GM13976 (cell line): ENCODE results near the gene ZCCHC24.

ENCODE experiments used
- DNase-seq: peaks from one replicate; pipeline ENCODE4 v3.0.0; 2012; ENCODE audit warnings: low spot score
- in situ Hi-C: fragments of 300-500 bp; cut with MboI; formaldehyde crosslinking; loops from one replicate; pipeline ENCODE4 v1.12.0; 2022; ENCODE audit warnings: low sequenced_read_pairs, mixed read lengths, inconsistent platforms; ENCODE audit not compliant: unreplicated experiment
- TF ChIP-seq, protein P1 (sequence below): IDR thresholded peaks from 2 replicates; pipeline ENCODE4 v1.5.1; 2012; ENCODE audit warnings: borderline replicate concordance, mild to moderate bottlenecking; ENCODE audit not compliant: insufficient read depth; ENCODE audit errors: extremely low read depth, missing control alignments, control extremely low read depth

The ZCCHC24 gene

GRCh38 chr10:79350407-79351154 is 94.8 kb downstream of the ZCCHC24 start:
- TF ChIP-seq, protein P1, sequence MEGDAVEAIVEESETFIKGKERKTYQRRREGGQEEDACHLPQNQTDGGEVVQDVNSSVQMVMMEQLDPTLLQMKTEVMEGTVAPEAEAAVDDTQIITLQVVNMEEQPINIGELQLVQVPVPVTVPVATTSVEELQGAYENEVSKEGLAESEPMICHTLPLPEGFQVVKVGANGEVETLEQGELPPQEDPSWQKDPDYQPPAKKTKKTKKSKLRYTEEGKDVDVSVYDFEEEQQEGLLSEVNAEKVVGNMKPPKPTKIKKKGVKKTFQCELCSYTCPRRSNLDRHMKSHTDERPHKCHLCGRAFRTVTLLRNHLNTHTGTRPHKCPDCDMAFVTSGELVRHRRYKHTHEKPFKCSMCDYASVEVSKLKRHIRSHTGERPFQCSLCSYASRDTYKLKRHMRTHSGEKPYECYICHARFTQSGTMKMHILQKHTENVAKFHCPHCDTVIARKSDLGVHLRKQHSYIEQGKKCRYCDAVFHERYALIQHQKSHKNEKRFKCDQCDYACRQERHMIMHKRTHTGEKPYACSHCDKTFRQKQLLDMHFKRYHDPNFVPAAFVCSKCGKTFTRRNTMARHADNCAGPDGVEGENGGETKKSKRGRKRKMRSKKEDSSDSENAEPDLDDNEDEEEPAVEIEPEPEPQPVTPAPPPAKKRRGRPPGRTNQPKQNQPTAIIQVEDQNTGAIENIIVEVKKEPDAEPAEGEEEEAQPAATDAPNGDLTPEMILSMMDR = no peak
- in situ Hi-C loops = no loop called here
- peak; percentile 9 for DNase-seq

DNA sequence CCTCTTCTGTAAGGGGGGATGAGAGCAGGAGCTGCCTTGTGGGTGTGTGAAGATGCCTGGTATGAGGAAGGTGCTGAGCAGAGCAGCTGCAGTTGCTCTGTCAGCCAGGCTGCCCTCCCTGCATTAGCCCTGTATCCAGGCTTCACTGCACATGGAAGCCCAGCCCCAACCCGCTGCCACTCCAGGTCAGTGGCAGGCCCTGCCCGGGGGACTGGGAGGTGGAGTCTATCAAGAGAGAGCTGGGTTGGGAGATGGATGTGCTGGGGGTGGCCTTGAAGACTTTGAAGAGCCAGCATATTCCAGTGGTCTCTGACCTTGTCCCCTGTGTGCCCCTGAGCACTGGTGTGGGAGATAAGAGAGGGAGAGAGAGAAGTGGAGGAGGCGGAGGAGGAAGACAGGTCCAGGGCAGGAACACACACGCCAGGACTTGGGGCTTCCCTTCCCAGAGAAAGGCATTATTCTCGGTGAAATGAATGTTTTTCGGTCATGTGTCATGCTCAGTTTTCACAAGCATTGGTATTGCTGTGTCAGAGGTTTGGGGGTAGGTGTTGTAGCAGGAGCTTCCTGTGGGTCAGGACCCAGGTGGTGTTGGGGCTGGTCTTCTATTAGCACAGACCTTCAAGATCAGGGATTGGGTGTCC is 95.5 kb downstream of the ZCCHC24 start:
- DNase-seq = peak; percentile 12
- TF ChIP-seq, protein P1 = no peak
- in situ Hi-C loops = no loop called here

DNA sequence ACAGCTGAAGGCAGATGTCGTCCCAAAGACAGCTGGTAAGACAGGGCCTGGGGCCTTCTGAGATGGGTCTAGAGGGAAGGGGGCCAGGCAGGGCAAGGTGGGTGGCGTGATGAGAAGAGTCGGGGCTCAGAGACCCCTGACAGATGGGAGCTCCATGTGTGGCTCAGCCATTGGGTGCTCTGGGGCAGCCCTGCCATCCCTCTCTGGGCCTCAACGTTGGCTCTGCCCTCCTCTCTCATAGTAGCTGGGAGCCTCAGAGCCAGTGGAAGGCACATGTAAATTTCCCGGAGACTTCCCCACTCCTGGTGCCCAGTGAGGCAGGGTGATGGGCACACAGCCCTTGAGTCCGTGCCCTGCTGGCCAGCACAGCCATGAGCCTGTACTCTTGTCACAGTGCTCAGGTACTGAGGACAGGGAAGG is 96.3 kb downstream of the ZCCHC24 start:
- DNase-seq = peak; percentile 8
- TF ChIP-seq, protein P1 = no peak
- in situ Hi-C loops = no loop called here

DNA sequence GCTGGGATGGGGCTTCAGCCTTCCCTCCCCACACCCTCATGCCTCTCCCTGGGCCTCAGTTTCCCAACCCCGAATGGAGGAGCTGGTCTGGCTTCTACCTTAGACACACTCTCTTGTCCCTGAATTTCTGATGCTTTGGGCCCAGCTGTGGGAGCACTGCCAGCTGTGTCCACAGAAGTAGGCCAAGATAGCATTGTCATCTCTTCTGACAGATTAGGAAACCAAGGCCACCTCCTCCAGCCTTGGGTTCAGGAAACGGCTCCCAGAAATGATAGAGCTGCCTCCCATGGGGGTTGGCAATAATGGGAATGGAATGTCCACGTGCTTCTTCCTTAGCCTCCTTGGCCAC is 96.8 kb downstream of the ZCCHC24 start:
- TF ChIP-seq, protein P1 = no peak
- in situ Hi-C loops = no loop called here
- peak; percentile 4 for DNase-seq

GRCh38 chr10:79347894-79348639 is 97.4 kb downstream of the ZCCHC24 start:
- TF ChIP-seq, protein P1 = no peak
- peak; percentile 87 for DNase-seq
- in situ Hi-C loops = no loop called here

DNA sequence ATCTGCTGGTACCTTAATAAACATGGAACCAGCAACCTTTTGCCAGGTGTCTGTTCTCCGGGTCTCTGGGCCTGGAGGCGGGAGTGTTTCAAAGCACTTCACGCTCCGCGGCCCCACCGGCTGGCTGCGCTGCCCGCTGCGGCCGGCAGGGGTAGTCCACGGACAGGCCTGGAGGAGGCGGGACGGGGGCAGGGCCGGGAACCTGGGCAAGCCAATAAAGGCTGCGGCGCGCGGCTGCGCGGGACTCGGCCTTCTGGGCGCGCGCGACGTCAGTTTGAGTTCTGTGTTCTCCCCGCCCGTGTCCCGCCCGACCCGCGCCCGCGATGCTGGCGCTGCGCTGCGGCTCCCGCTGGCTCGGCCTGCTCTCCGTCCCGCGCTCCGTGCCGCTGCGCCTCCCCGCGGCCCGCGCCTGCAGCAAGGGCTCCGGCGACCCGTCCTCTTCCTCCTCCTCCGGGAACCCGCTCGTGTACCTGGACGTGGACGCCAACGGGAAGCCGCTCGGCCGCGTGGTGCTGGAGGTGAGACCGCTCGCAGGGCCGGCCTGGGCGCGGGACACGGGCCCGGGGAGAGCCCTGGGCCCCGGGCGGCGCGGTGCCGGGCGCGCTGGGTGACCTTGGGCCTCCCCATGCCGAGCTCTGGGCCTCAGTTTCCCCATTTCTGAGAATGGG is 98.1 kb downstream of the ZCCHC24 start, which contains the start of gene PPIF:
Gene PPIF (plus strand): TSS at position 244 of the 668 bp plus-strand sequence. CDS start 80 bp downstream, at position 324.
- in situ Hi-C loops = no loop called here

More for the DNA sequence above, 98.1 kb downstream of the ZCCHC24 start, which contains the start of gene PPIF:
- peak; percentile 96 for DNase-seq
- TF ChIP-seq, protein P1 = peak; percentile 99
